Stimulated activated CD8-positive, alpha-beta memory T cell treated with anti-CD3 and anti-CD28 coated beads, Interleukin-15, amount 100 ng/mL, for 1 hour (primary cell): ENCODE measurements around the gene HPS5.
A peak's percentile ranks its signal among the peaks of the same experiment; 100 is the strongest.
"Not testable (repeated sequence)": the region's sequence is repeated elsewhere in the genome, so short reads cannot be mapped to it uniquely, and the experiment has no call there.

ENCODE experiments used
- DNase-seq: peaks from one replicate; pipeline ENCODE4 v3.0.0-alpha.2; 2020; ENCODE audit warnings: low read depth

The HPS5 gene

GRCh38 chr11:18321969-18322711 is at the start of gene HPS5, which contains the start of gene GTF2H1:
Gene HPS5, minus strand, starts transcription at chr11:18322140. Its CDS starts 4,282 bp downstream, at chr11:18317858.
Gene GTF2H1, plus strand, starts transcription at chr11:18322567. Its CDS starts 10,508 bp downstream, at chr11:18333075.
- DNase-seq, result peak; percentile 95

GRCh38 chr11:18371279-18371678 is 49.3 kb upstream of the HPS5 start:
- DNase-seq, result no peak

GRCh38 chr11:18369398-18369797 is 47.5 kb upstream of the HPS5 start:
- DNase-seq, result no peak

- DNase-seq, result no peak
Measured at GRCh38 chr11:18368221-18368620, 46.3 kb upstream of the HPS5 start.

- DNase-seq, result no peak
Measured at GRCh38 chr11:18367431-18367830, 45.5 kb upstream of the HPS5 start.

GRCh38 chr11:18366286-18366685 is 44.3 kb upstream of the HPS5 start:
- no peak for DNase-seq

GRCh38 chr11:18365741-18366140 is 43.8 kb upstream of the HPS5 start:
- DNase-seq, result no peak

GRCh38 chr11:18364495-18365073 is 42.6 kb upstream of the HPS5 start:
- no peak for DNase-seq

- DNase-seq, result no peak
Measured at GRCh38 chr11:18361154-18361553, 39.2 kb upstream of the HPS5 start.

GRCh38 chr11:18358646-18359045 is 36.7 kb upstream of the HPS5 start:
- DNase-seq, result no peak

GRCh38 chr11:18352581-18352980 is 30.6 kb upstream of the HPS5 start:
- no peak for DNase-seq

- no peak for DNase-seq
Measured at GRCh38 chr11:18347471-18348125, 25.7 kb upstream of the HPS5 start.

GRCh38 chr11:18332891-18333290 is 11.0 kb upstream of the HPS5 start:
- no peak for DNase-seq

- DNase-seq, result no peak
Measured at GRCh38 chr11:18332302-18332701, 10.4 kb upstream of the HPS5 start.

- no peak for DNase-seq
Measured at GRCh38 chr11:18330921-18331320, 9.0 kb upstream of the HPS5 start.

GRCh38 chr11:18329196-18329870 is 7.4 kb upstream of the HPS5 start:
- no peak for DNase-seq

GRCh38 chr11:18324381-18324780 is 2.4 kb upstream of the HPS5 start:
- DNase-seq, result no peak

GRCh38 chr11:18323881-18324280 is 1.9 kb upstream of the HPS5 start:
- not testable (repeated sequence) for DNase-seq

GRCh38 chr11:18322818-18323570 is 1.1 kb upstream of the HPS5 start:
- no peak for DNase-seq

- no peak for DNase-seq
Measured at GRCh38 chr11:18321578-18321968, 367 bp downstream of the HPS5 start.

- DNase-seq, result no peak
Measured at GRCh38 chr11:18320617-18321016, 1.3 kb downstream of the HPS5 start.

- no peak for DNase-seq
Measured at GRCh38 chr11:18319914-18320313, 2.0 kb downstream of the HPS5 start.
